ENCODE results near the gene GCSAM.

GRCh38 chr3:112175646-112176045 is 42.6 kb upstream of the GCSAM start:
- TF ChIP-seq GABPA (IDR thresholded peaks at IDR 0.05 in 1 of 2, conservative IDR thresholded peaks at IDR 0.05 in 1 of 2) (no peak), CTCF (IDR thresholded peaks at IDR 0.05; ENCODE audit: low read depth, low read length, missing input control) (no peak), MAX (IDR thresholded peaks at IDR 0.05) (no peak), RXRA (IDR thresholded peaks at IDR 0.05) (no peak), RAD21 (IDR thresholded peaks at IDR 0.05) (no peak), EGR1 (IDR thresholded peaks at IDR 0.05; ENCODE audit: low read depth in 2 of 2) (no peak), SP1 (IDR thresholded peaks at IDR 0.05) (no peak), TAF1 (conservative IDR thresholded peaks at IDR 0.05) (no peak)

Data from liver (tissue), 3 donors.